Vagina (tissue), 2 donors: ENCODE results near the gene RAG2. TPM values are rescaled to one million over a fixed set of nuclear protein-coding genes. Genes with fewer than 3 reads are reported as not detected.

Experiments
- DNase-seq, 2 donors: peaks; one replicate each; pipeline ENCODE4 v3.0.0-alpha.2; 2017; ENCODE audit errors: extremely low spot score in 2 of 2
- H3K27ac ChIP-seq: fragments of 200-600 bp; sonication (generic); one replicate; pipeline ENCODE4 v1.5.1; 2019
- H3K27me3 ChIP-seq: fragments of 200-600 bp; sonication (generic); one replicate; pipeline ENCODE4 v1.5.1; 2019
- H3K36me3 ChIP-seq, 2 donors: fragments of 200-600 bp; sonication (generic); one replicate each; pipeline ENCODE4 v1.5.1; 2017 to 2019
- H3K4me1 ChIP-seq: fragments of 200-600 bp; sonication (generic); one replicate; pipeline ENCODE4 v1.5.1; 2019
- H3K4me3 ChIP-seq, 2 donors: fragments of 200-600 bp; sonication (generic); 1 replicate in 1 of 2; 2 replicates in 1 of 2; pipeline ENCODE4 v1.5.1; 2016 to 2019
- H3K9me3 ChIP-seq: fragments of 200-600 bp; sonication (generic); one replicate; pipeline ENCODE4 v1.5.1; 2019
- POLR2A ChIP-seq, 2 donors: fragments of 450-650 bp; IDR thresholded peaks; one replicate each; pipeline ENCODE4 v1.6.1; 2017; ENCODE audit warnings: antibody characterized with exemption in 2 of 2, mild to moderate bottlenecking in 2 of 2, moderate library complexity in 2 of 2
- POLR2AphosphoS5 ChIP-seq, 2 donors: sonication (generic); formaldehyde crosslinking; IDR thresholded peaks; one replicate each; pipeline ENCODE4 v1.9.0; 2017; ENCODE audit warnings: antibody characterized with exemption in 2 of 2, mild to moderate bottlenecking in 2 of 2, low read depth in 1 of 2; ENCODE audit not compliant: insufficient read depth in 1 of 2
- intact Hi-C: fragments of 100-400 bp; cut with DNase I; formaldehyde crosslinking; loops from one replicate; pipeline ENCODE4 v1.15.1; 2023
- total RNA-seq: library from RNA; depleted of rRNA; stranded (reverse); fragments of >200 nt; gene quantifications from one replicate; pipeline ENCODE4 v1.2.3, GENCODE V29; 2016
- TF ChIP-seq, protein P1 (sequence below), 3 experiments: fragments of 450-650 bp in 2 of 3; fragments of 200-600 bp in 1 of 3; sonication (generic) in 1 of 3; IDR thresholded peaks; one replicate each; pipeline ENCODE4 v1.5.1; 2017 to 2019; ENCODE audit warnings: antibody characterized with exemption in 3 of 3, mild to moderate bottlenecking in 2 of 3, moderate library complexity in 2 of 3

The RAG2 gene
- total RNA-seq, 1 donor from 2014 or later = not detected

DNA sequence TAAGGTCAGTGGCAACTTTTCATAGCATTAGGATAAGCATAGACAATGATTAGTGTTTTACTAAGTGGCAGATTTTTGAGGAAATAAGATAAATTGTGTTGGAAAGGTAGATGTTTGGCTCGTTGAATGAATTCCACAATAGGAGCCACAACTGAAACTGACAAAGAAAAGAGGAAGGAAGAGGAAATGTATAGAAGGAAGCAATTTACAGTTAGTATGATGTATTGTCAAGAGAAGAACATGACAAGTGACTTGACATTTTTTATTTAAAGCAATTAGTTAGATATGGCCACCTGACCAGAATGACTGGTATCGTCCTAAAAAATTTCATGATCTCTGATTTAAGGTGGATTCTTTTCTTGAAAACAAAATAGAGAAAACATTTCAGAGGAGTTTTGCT, 3.1 kb upstream of the RAG2 start:
- no peak overlapping the region for H3K27ac ChIP-seq
- no peaks in the 10 kb centered on the region for H3K27me3 ChIP-seq
- TF ChIP-seq, protein P1, sequence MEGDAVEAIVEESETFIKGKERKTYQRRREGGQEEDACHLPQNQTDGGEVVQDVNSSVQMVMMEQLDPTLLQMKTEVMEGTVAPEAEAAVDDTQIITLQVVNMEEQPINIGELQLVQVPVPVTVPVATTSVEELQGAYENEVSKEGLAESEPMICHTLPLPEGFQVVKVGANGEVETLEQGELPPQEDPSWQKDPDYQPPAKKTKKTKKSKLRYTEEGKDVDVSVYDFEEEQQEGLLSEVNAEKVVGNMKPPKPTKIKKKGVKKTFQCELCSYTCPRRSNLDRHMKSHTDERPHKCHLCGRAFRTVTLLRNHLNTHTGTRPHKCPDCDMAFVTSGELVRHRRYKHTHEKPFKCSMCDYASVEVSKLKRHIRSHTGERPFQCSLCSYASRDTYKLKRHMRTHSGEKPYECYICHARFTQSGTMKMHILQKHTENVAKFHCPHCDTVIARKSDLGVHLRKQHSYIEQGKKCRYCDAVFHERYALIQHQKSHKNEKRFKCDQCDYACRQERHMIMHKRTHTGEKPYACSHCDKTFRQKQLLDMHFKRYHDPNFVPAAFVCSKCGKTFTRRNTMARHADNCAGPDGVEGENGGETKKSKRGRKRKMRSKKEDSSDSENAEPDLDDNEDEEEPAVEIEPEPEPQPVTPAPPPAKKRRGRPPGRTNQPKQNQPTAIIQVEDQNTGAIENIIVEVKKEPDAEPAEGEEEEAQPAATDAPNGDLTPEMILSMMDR (IDR thresholded peaks at IDR 0.05) = no peak
- no peaks in the 10 kb centered on the region for H3K36me3 ChIP-seq
- no peaks in the 10 kb centered on the region for H3K4me1 ChIP-seq
- intact Hi-C loops = no loop called here
- no peak for DNase-seq
- no peak overlapping the region for H3K4me3 ChIP-seq
- no peaks in the 10 kb centered on the region for H3K9me3 ChIP-seq

DNA sequence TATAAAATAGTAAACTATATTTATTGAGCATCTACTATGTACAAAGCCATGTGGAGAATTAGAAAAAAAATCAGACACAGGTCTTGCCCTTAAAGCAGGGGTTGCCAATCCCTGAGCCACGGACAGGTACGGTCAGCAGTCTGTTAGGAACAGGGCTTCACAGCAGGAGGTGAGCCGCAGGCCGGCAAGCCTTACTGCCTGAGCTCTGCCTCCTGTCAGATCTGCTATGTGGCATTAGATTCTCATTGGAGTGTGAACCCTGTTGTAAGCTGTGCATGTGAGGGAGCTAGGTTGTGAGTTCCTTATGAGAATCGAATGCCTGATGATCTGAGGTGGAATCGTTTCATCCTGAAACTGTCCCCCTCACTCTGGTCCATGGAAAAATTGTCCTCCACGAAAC, 2.1 kb upstream of the RAG2 start:
- TF ChIP-seq POLR2A (IDR thresholded peaks at IDR 0.05) (no peak), POLR2AphosphoS5 (IDR thresholded peaks at IDR 0.05; ENCODE audit: insufficient read depth in 1 of 2, low read depth in 1 of 2) (no peak)
- TF ChIP-seq, protein P1 (IDR thresholded peaks at IDR 0.05) = no peak
- intact Hi-C loops = no loop called here

DNA sequence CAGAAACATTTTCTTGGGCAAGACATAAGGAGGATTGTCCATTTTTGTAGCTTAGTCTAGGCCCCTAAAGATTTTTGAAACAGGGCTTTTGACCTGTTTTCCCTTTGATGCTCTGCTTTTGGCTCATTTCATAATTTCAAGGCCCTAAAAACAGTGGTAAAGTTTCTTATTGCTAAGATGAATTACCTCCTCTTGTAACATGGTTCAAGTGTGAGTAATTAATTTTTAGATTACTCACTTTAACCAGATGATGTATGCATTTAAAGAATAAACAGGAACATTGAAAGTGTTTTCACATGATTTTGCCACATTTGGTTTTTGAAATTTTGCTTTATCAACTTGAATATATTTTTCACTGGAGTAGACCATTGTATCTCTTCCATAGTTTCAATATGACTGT, 1.2 kb downstream of the RAG2 start:
- DNase-seq = no peak
- peaks cover 8% of the 10 kb centered on the region for H3K4me1 ChIP-seq
- no peaks in the 10 kb centered on the region for H3K27me3 ChIP-seq
- no peaks in the 10 kb centered on the region for H3K9me3 ChIP-seq
- intact Hi-C loops = no loop called here
- H3K27ac ChIP-seq = no peak overlapping the region
- no peak overlapping the region for H3K4me3 ChIP-seq
- H3K36me3 ChIP-seq = no peaks in the 10 kb centered on the region
- TF ChIP-seq, protein P1 (IDR thresholded peaks at IDR 0.05) = no peak
- TF ChIP-seq POLR2A (IDR thresholded peaks at IDR 0.05) (no peak), POLR2AphosphoS5 (IDR thresholded peaks at IDR 0.05; ENCODE audit: insufficient read depth in 1 of 2, low read depth in 1 of 2) (no peak)

More for the DNA sequence above, 2.1 kb upstream of the RAG2 start:
- H3K36me3 ChIP-seq = no peaks in the 10 kb centered on the region
- no peak overlapping the region for H3K27ac ChIP-seq
- H3K4me1 ChIP-seq = peaks cover 8% of the 10 kb centered on the region
- H3K9me3 ChIP-seq = no peaks in the 10 kb centered on the region
- no peak for DNase-seq
- H3K4me3 ChIP-seq = no peak overlapping the region
- no peaks in the 10 kb centered on the region for H3K27me3 ChIP-seq

DNA sequence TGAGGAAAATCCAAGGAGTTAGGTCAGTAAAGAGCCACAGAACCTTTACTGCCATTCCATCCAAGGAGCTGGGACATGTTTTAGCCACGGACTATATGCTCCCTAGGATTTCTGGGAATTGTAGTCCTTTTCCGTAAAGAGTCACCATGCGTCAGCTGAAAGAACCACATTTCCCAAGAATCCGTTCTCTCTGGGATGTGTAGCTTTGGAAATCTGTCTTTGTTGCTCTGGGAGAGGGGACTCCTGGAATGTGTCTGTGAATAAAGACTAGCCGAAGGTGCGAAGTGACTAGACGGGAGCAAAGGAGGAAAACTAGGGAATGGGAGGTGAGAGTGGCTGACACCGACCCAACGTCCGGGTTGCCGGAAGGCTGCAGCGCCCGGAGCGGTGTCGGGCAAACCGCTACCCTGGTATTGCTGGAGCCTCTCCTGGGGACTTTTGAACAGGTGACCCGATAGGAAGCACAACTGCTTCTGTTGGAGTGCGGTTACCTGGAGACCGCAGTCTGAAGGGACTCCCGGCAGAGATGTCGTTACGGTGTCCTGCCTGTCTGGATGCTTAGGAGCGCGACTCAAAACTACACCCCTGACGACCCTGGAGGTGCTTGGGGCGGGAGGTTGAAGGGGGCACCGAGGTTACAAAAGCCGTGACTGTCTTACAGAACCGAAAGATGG, 3.6 kb downstream of the RAG2 start, which contains the start of gene IFTAP:
Gene IFTAP (plus strand): TSS at position 187 of the 674 bp plus-strand sequence. CDS start 15,602 bp downstream, outside the sequence.
- Histone ChIP-seq H3K9me3 (no peaks in the 10 kb centered on the region), H3K27ac (no peak within 1 kb of the TSS), H3K27me3 (no peaks in the 10 kb centered on the region), H3K4me1 (peaks cover 8% of the 10 kb centered on the region), H3K36me3 (no peaks in the 10 kb centered on the region), H3K4me3 (peak within 1 kb of the TSS; percentile 66 to 79)
- no peak for DNase-seq
- TF ChIP-seq POLR2A (IDR thresholded peaks at IDR 0.05) (no peak), POLR2AphosphoS5 (IDR thresholded peaks at IDR 0.05; ENCODE audit: insufficient read depth in 1 of 2, low read depth in 1 of 2) (peak; percentile 60 to 97)
- TF ChIP-seq, protein P1 (IDR thresholded peaks at IDR 0.05) = peak in 1 of 3 experiments; percentile 18
- intact Hi-C loops = no loop called here

DNA sequence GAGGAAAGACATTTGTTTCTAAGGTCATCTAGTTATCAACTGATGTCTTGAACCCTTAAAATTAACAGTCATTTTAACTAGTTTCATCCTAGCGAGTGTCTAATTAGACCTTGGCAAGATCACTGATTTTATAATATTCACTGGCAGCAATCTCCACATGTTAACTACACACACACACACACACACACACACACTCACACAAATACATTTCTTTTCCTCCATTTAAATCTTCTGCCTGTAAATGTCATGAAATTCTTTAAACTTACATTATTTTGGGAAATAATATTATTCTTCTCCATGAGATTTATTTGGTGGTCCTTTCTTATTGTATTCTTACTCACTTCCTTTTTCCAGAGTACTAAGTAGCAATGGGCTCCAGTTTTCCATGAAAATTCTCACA, 6.6 kb downstream of the RAG2 start:
- no peak overlapping the region for H3K27ac ChIP-seq
- no peaks in the 10 kb centered on the region for H3K27me3 ChIP-seq
- DNase-seq = no peak
- peaks cover 8% of the 10 kb centered on the region for H3K4me1 ChIP-seq
- no peak for TF ChIP-seq POLR2AphosphoS5 (IDR thresholded peaks at IDR 0.05; ENCODE audit: insufficient read depth in 1 of 2, low read depth in 1 of 2)
- TF ChIP-seq, protein P1 (IDR thresholded peaks at IDR 0.05) = no peak
- intact Hi-C loops = no loop called here
- H3K4me3 ChIP-seq = no peak overlapping the region
- no peaks in the 10 kb centered on the region for H3K36me3 ChIP-seq
- H3K9me3 ChIP-seq = no peaks in the 10 kb centered on the region
